Ishikawa (cell line): ENCODE results near the gene HEPACAM.

Experiments used
- CEBPB ChIP-seq: IDR thresholded peaks from 2 replicates; pipeline ENCODE4 v1.6.1; 2012
- CREB1 ChIP-seq: IDR thresholded peaks from 2 replicates; pipeline ENCODE4 v1.6.1; 2012; ENCODE audit warnings: low read depth
- EGR1 ChIP-seq: IDR thresholded peaks from 2 replicates; pipeline ENCODE4 v1.6.1; 2012
- EP300 ChIP-seq: IDR thresholded peaks from 2 replicates; pipeline ENCODE4 v1.6.1; 2012; ENCODE audit warnings: borderline replicate concordance
- FOXM1 ChIP-seq: IDR thresholded peaks from 2 replicates; pipeline ENCODE4 v1.6.1; 2012; ENCODE audit warnings: low read depth, borderline replicate concordance
- NFIC ChIP-seq: IDR thresholded peaks from 2 replicates; pipeline ENCODE4 v1.6.1; 2012
- RAD21 ChIP-seq: IDR thresholded peaks from 2 replicates; pipeline ENCODE4 v1.6.1; 2012; ENCODE audit warnings: low read depth
- TAF1 ChIP-seq: IDR thresholded peaks from 2 replicates; pipeline ENCODE4 v1.6.1; 2012; ENCODE audit warnings: low read depth, mild to moderate bottlenecking
- TCF12 ChIP-seq: IDR thresholded peaks from 2 replicates; pipeline ENCODE4 v1.6.1; 2012; ENCODE audit warnings: low read depth
- TEAD4 ChIP-seq: IDR thresholded peaks from 2 replicates; pipeline ENCODE4 v1.6.1; 2012
- YY1 ChIP-seq: IDR thresholded peaks from 2 replicates; pipeline ENCODE4 v1.6.1; 2012; ENCODE audit warnings: low read depth
- ZBTB7A ChIP-seq: IDR thresholded peaks from 2 replicates; pipeline ENCODE4 v1.6.1; 2012; ENCODE audit warnings: low read depth
- TF ChIP-seq, protein P1 (sequence below): IDR thresholded peaks from 2 replicates; pipeline ENCODE4 v1.6.1; 2012; ENCODE audit warnings: low read depth, mild to moderate bottlenecking
- TF ChIP-seq, protein P2 (sequence below): IDR thresholded peaks from 2 replicates; pipeline ENCODE4 v1.6.1; 2012
- TF ChIP-seq, protein P3 (sequence below): IDR thresholded peaks from 2 replicates; pipeline ENCODE4 v1.6.1; 2012

The HEPACAM gene

DNA sequence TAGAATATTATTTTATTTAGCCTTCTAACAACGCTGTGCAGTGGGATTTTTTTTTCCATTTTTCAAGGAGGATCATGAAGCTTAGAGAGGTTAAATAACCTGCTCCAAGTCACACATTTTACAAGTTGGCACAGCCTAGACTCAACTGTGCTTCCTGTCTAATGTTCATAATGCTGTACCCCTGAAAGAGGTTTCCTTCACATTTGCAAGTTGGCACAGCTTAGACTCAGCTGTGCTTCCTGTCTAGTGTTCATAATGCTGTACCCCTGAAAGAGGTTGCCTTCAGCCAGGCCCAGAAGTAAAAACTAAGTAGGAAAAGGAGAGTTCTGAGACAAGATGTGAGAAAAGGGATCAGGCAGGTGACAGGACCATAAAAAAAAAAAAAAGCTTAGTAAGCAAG, 7.9 kb upstream of the HEPACAM start:
- TF ChIP-seq, protein P1, sequence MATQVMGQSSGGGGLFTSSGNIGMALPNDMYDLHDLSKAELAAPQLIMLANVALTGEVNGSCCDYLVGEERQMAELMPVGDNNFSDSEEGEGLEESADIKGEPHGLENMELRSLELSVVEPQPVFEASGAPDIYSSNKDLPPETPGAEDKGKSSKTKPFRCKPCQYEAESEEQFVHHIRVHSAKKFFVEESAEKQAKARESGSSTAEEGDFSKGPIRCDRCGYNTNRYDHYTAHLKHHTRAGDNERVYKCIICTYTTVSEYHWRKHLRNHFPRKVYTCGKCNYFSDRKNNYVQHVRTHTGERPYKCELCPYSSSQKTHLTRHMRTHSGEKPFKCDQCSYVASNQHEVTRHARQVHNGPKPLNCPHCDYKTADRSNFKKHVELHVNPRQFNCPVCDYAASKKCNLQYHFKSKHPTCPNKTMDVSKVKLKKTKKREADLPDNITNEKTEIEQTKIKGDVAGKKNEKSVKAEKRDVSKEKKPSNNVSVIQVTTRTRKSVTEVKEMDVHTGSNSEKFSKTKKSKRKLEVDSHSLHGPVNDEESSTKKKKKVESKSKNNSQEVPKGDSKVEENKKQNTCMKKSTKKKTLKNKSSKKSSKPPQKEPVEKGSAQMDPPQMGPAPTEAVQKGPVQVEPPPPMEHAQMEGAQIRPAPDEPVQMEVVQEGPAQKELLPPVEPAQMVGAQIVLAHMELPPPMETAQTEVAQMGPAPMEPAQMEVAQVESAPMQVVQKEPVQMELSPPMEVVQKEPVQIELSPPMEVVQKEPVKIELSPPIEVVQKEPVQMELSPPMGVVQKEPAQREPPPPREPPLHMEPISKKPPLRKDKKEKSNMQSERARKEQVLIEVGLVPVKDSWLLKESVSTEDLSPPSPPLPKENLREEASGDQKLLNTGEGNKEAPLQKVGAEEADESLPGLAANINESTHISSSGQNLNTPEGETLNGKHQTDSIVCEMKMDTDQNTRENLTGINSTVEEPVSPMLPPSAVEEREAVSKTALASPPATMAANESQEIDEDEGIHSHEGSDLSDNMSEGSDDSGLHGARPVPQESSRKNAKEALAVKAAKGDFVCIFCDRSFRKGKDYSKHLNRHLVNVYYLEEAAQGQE: no peak
- TF ChIP-seq ZBTB7A: no peak
- no peak for TF ChIP-seq FOXM1
- TF ChIP-seq, protein P2, sequence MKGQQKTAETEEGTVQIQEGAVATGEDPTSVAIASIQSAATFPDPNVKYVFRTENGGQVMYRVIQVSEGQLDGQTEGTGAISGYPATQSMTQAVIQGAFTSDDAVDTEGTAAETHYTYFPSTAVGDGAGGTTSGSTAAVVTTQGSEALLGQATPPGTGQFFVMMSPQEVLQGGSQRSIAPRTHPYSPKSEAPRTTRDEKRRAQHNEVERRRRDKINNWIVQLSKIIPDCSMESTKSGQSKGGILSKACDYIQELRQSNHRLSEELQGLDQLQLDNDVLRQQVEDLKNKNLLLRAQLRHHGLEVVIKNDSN: no peak
- no peak for TF ChIP-seq TEAD4
- no peak for TF ChIP-seq TCF12
- no peak for TF ChIP-seq EP300
- TF ChIP-seq YY1: no peak
- no peak for TF ChIP-seq CREB1
- TF ChIP-seq EGR1: no peak
- no peak for TF ChIP-seq CEBPB
- TF ChIP-seq NFIC: no peak

DNA sequence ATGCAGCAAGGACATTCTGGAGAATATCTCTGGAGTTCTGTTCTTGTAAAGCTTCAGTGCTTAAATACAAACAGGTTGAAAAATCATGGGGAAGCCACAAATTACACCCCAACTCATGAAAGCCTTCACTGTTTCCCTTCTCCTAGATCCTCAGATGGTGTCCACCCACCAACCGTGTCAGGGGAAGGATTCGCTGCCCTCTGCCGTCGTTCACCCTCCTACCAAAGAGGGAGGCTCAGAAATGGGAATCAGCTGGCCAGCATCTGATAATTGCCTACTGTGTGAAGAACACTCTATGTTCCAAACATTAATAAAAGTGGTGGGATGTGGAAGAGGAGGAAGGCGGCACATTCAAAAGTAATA, 7.4 kb upstream of the HEPACAM start:
- TF ChIP-seq TAF1 (no peak), NFIC (no peak), YY1 (no peak), CEBPB (no peak)

DNA sequence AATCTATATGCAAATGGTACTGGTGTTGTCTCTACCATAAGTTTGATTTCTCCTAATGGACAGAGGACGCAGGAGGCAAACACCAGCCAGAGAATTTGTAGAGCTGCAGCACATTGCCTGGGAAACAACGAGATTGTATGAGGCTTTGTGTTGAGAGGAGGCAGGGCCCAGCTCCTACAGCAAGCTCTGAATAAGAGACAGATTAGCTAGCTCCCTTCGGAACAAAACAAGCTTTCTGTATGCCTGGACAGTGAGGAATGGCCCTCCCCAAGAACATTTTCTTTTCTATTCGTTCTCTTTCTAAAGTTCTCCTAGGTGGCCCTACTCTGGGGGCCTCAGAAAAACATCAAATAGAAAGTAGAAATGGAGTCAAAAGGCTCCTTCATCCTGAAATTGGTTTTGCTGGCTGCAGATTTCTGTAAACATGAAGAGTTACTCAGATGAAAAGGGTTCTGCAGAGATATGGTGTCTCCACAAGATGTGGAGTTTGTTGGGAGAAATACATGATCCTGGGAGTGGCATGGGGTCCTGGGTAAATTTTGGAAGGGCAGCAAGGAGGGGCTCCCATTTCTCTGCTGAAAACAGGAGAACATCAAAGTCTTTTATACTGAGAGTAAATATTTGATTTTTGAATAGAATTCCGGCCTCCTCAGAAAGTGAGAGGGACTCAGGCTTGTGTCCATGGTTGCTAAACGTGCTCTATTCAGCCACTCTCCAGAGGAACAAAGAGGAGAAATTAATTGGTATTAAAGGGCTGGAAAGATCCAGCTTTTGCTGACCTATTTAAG, 6.8 kb upstream of the HEPACAM start:
- TF ChIP-seq TEAD4 (no peak), CEBPB (no peak), EP300 (no peak), NFIC (no peak), TCF12 (no peak), EGR1 (no peak), TAF1 (no peak), CREB1 (no peak), ZBTB7A (no peak), RAD21 (no peak), FOXM1 (no peak), YY1 (no peak)
- TF ChIP-seq, protein P1: no peak
- TF ChIP-seq, protein P3, sequence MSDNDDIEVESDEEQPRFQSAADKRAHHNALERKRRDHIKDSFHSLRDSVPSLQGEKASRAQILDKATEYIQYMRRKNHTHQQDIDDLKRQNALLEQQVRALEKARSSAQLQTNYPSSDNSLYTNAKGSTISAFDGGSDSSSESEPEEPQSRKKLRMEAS: no peak

DNA sequence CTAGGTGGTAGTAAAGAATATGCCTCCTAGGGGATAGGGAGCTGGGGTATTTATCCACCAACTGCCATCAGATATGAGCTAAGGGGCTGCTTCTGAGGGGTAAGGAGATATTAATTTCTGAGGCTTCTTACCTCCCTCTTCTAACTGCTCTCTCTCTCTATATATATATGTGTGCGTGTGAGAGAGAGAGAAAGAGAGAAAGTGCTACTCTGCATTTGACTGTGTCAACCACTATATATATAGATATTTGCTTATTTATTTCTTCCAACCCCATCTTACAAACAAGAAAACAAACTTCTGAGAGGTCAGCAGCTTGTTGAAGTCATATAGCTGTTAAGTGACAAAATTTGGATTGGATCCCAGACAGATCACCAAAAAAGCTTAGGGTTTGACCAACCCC, 5.9 kb upstream of the HEPACAM start:
- TF ChIP-seq, protein P2: no peak
- TF ChIP-seq TEAD4 (no peak), YY1 (no peak), NFIC (no peak), CEBPB (no peak), TAF1 (no peak), TCF12 (no peak), EGR1 (no peak), RAD21 (no peak), EP300 (no peak), ZBTB7A (no peak), CREB1 (no peak), FOXM1 (no peak)
- TF ChIP-seq, protein P1: no peak
- TF ChIP-seq, protein P3: no peak
